Smooth muscle cell (in vitro differentiated cells): ENCODE results near the gene WFS1. TPM values are rescaled to one million over a fixed set of nuclear protein-coding genes. Genes with fewer than 3 reads are reported as not detected.

Experiments used
- DNase-seq: peaks from one replicate; lab custom pipeline; 2025; ENCODE audit not compliant: unreplicated experiment; lab: John Stamatoyannopoulos, UW
- H2AFZ ChIP-seq: fragments of 200-600 bp; sonication (generic); 2 replicates; pipeline ENCODE4 v1.6.0; 2016; ENCODE audit warnings: antibody characterized with exemption, low read depth, mild to moderate bottlenecking
- H3F3A ChIP-seq: fragments of 200-600 bp; sonication (generic); 2 replicates; pipeline ENCODE4 v1.6.0; 2017; ENCODE audit warnings: antibody characterized with exemption, low read depth
- H3K27ac ChIP-seq: fragments of 200-600 bp; sonication (generic); 2 replicates; pipeline ENCODE4 v1.5.1; 2016; ENCODE audit warnings: low read depth, mild to moderate bottlenecking
- H3K27me3 ChIP-seq: fragments of 200-600 bp; sonication (generic); 2 replicates; pipeline ENCODE4 v1.6.1; 2016; ENCODE audit warnings: low read depth, mild to moderate bottlenecking
- H3K36me3 ChIP-seq: fragments of 200-600 bp; sonication (generic); 2 replicates; pipeline ENCODE4 v1.5.1; 2016; ENCODE audit warnings: low read depth
- H3K4me1 ChIP-seq: fragments of 200-600 bp; sonication (generic); 2 replicates; pipeline ENCODE4 v1.5.1; 2016; ENCODE audit warnings: low read depth
- H3K4me2 ChIP-seq: fragments of 200-600 bp; sonication (generic); 2 replicates; pipeline ENCODE4 v1.6.0; 2016; ENCODE audit warnings: mild to moderate bottlenecking
- H3K4me3 ChIP-seq: fragments of 200-600 bp; sonication (generic); 2 replicates; pipeline ENCODE4 v1.5.1; 2016; ENCODE audit warnings: mild to moderate bottlenecking
- H3K79me2 ChIP-seq: fragments of 200-600 bp; sonication (generic); 2 replicates; pipeline ENCODE4 v1.6.0; 2016; ENCODE audit warnings: low read depth, mild to moderate bottlenecking
- H3K9ac ChIP-seq: fragments of 200-600 bp; sonication (generic); 2 replicates; pipeline ENCODE4 v1.6.0; 2016; ENCODE audit warnings: low read depth
- H3K9me3 ChIP-seq: fragments of 200-600 bp; sonication (generic); replicated peaks from 2 replicates; pipeline ENCODE4 v1.5.1; 2016; ENCODE audit warnings: low read depth
- H4K20me1 ChIP-seq: fragments of 200-600 bp; sonication (generic); 2 replicates; pipeline ENCODE4 v1.6.0; 2016; ENCODE audit warnings: low read depth
- CTCF ChIP-seq: fragments of 200-600 bp; sonication (generic); IDR thresholded peaks from 2 replicates; pipeline ENCODE4 v1.5.1; 2017; ENCODE audit warnings: borderline replicate concordance, mild to moderate bottlenecking, antibody characterized with exemption; ENCODE audit not compliant: insufficient read depth, poor library complexity, severe bottlenecking
- WGBS: methylation state at CpG from one replicate; pipeline ENCODE4 v1.1.7; 2016; ENCODE audit warnings: low lambda C conversion rate; 5-methylcytosine and 5-hydroxymethylcytosine counted together
- polyA plus RNA-seq: library from polyadenylated mRNA; unstranded; fragments of >200 nt; fragmentation: Nextera tagmentation; extraction: Ambion mirVana; gene quantifications from 2 replicates; pipeline ENCODE4 v1.2.1, GENCODE V29; 2016
- total RNA-seq: library from RNA; depleted of rRNA; stranded (reverse); fragments of >200 nt; gene quantifications from 2 replicates; pipeline ENCODE4 v1.2.3, GENCODE V29; 2014

Gene WFS1
- total and polyA plus RNA-seq, 2 experiments from 2014 or later, result 28.6 to 30.2 TPM

DNA sequence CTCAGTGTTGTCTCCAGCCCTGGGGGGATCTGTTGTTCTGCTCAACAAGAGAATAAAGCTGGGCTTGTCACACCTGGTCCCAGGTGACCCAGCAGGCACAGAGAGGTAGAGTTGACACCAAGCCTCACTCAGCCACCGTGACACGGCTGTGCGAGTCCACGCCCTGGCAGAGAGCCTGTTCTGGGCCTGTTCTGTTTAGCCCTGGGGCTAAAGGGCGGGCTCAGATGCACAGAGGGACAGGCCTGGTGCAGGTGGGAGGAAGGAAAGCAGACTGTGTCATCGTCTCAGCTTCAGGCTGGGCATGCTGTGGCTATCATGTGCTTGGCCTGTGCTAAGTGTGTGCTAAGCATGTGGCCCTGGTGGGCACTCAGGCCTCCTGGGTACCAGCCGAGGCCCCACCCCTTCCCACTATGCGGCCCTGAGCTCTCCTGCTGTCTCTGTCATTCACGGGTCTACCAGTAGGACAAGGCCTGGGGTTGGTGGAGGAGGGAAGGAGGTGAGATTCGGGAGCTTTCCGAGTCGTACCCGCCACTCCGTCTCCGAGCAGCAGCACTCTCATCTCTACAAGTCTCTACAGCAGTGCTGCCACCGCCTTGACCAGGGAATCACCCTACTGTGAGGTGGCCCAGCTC is 10.8 kb downstream of the WFS1 start:
- no peak overlapping the region for H3K27ac ChIP-seq
- WGBS, result 82% methylated on average over 16 of the region's 16 CpGs
- H2AFZ ChIP-seq, result no peak overlapping the region
- peaks cover 13% of the 10 kb centered on the region for H3K79me2 ChIP-seq
- H3K27me3 ChIP-seq, result no peaks in the 10 kb centered on the region
- no peaks in the 10 kb centered on the region for H3F3A ChIP-seq
- H3K4me1 ChIP-seq, result no peaks in the 10 kb centered on the region
- TF ChIP-seq CTCF, result no peak
- H3K4me2 ChIP-seq, result no peak overlapping the region
- no peak overlapping the region for H3K4me3 ChIP-seq
- H3K9ac ChIP-seq, result no peak overlapping the region
- H3K9me3 ChIP-seq, result no peaks in the 10 kb centered on the region
- H4K20me1 ChIP-seq, result peaks cover 88% of the 10 kb centered on the region
- DNase-seq, result no peak
- no peaks in the 10 kb centered on the region for H3K36me3 ChIP-seq

GRCh38 chr4:6281436-6282313 is 12.0 kb downstream of the WFS1 start:
- TF ChIP-seq CTCF, result no peak
- Histone ChIP-seq H3F3A (no peaks in the 10 kb centered on the region), H3K27ac (no peak overlapping the region), H3K79me2 (peaks cover 2% of the 10 kb centered on the region), H3K27me3 (no peaks in the 10 kb centered on the region), H2AFZ (no peak overlapping the region), H3K4me2 (no peak overlapping the region), H3K9ac (no peak overlapping the region), H3K4me3 (no peak overlapping the region), H3K4me1 (no peaks in the 10 kb centered on the region), H3K9me3 (no peaks in the 10 kb centered on the region), H3K36me3 (no peaks in the 10 kb centered on the region), H4K20me1 (peaks cover 76% of the 10 kb centered on the region)
- WGBS, result 96% methylated on average over 17 of the region's 20 CpGs
- DNase-seq, result no peak

- no peaks in the 10 kb centered on the region for H3K9me3 ChIP-seq
- no peak overlapping the region for H3K27ac ChIP-seq
- H3K27me3 ChIP-seq, result no peaks in the 10 kb centered on the region
- no peak overlapping the region for H3K4me3 ChIP-seq
- DNase-seq, result no peak
- H2AFZ ChIP-seq, result no peak overlapping the region
- H3K4me1 ChIP-seq, result no peaks in the 10 kb centered on the region
- WGBS, result 90% methylated on average over 6 of the region's 6 CpGs
- H3F3A ChIP-seq, result no peaks in the 10 kb centered on the region
- no peaks in the 10 kb centered on the region for H3K36me3 ChIP-seq
- no peaks in the 10 kb centered on the region for H3K79me2 ChIP-seq
- H3K4me2 ChIP-seq, result no peak overlapping the region
- no peak for TF ChIP-seq CTCF
- H3K9ac ChIP-seq, result no peak overlapping the region
- peaks cover 70% of the 10 kb centered on the region for H4K20me1 ChIP-seq
Measured at GRCh38 chr4:6282314-6282771, 12.7 kb downstream of the WFS1 start.
